H1 (cell line): ENCODE results near the gene CCL15. TPM values are rescaled to one million over a fixed set of nuclear protein-coding genes. Genes with fewer than 3 reads are reported as not detected.

ENCODE experiments used
- CHD7 ChIP-seq: fragments of 300-600 bp; sonication (generic); IDR thresholded peaks from 2 replicates; pipeline ENCODE4 v1.7.1; 2012; ENCODE audit warnings: low read length, moderate library complexity, mild to moderate bottlenecking, inconsistent platforms; ENCODE audit not compliant: insufficient replicate concordance
- JUND ChIP-seq: IDR thresholded peaks from 2 replicates; pipeline ENCODE4 v1.6.1; 2011; ENCODE audit warnings: mild to moderate bottlenecking, improper control_type of control experiment, low read length
- POLR2A ChIP-seq, 2 experiments: IDR thresholded peaks; 1 replicate in 1 of 2; 2 replicates in 1 of 2; pipeline ENCODE4 v1.6.1; 2011; ENCODE audit warnings: low read depth in 2 of 2, low read length in 2 of 2, mild to moderate bottlenecking in 2 of 2; ENCODE audit errors: control extremely low read depth in 1 of 2
- polyA plus RNA-seq, 7 experiments: library from polyadenylated mRNA; depleted of rRNA in 3 of 7; stranded (reverse) in 5 of 7; unstranded in 2 of 7; fragments of >200 nt in 5 of 7; fragments of 200-250 nt in 2 of 7; gene quantifications; 1 replicate in 5 of 7; 2 replicates in 1 of 7; 4 replicates in 1 of 7; pipeline versions ENCODE4 v1.2.1 to v1.2.3, GENCODE V29; 2011 to 2013; ENCODE audit warnings: missing spikeins in 2 of 7, mixed read lengths in 2 of 7
- total RNA-seq: library from RNA; stranded (reverse); fragmentation: NEBNext Ultra II Directional; extraction: Animal tissue kit (Norgen Biotek cat#: 25700); gene quantifications from 2 replicates; pipeline ENCODE4 v1.2.1, GENCODE V29; 2021

Gene CCL15
- total and polyA plus RNA-seq, 2 of the 8 experiments (the other 6 are each of a cell fraction or from before 2014, with no cell fraction given) = not detected

GRCh38 chr17:35998756-35999155, 2.6 kb downstream of the CCL15 start (continued):
- TF ChIP-seq CHD7 (no peak), POLR2A (IDR thresholded peaks at IDR 0.05; ENCODE audit: control extremely low read depth in 1 of 2, low read depth in 2 of 2, low read length in 2 of 2) (no peak), JUND (no peak)
- TF ChIP-seq, all 59 proteins: peak for 0
